SHP77 (cell line): ENCODE results near the gene DCXR.
A peak's percentile ranks its signal among the peaks of the same experiment; 100 is the strongest.

Experiments
- DNase-seq, 2 experiments: peaks; one replicate each; lab custom pipeline; 2025; lab: John Stamatoyannopoulos, UW

Gene DCXR

GRCh38 chr17:82072827-82073226 lies 35.3 kb upstream of the DCXR start:
- DNase-seq, result no peak

- DNase-seq, result no peak
Measured at GRCh38 chr17:82070611-82071010, 33.1 kb upstream of the DCXR start.

GRCh38 chr17:82065638-82066303 lies 28.3 kb upstream of the DCXR start, which contains the start of gene DUS1L:
Gene DUS1L, minus strand, starts transcription at chr17:82065804. Its CDS starts 745 bp downstream, at chr17:82065059.
- DNase-seq, result peak; percentile 17 to 44

- DNase-seq, result no peak
Measured at GRCh38 chr17:82065193-82065637, 27.7 kb upstream of the DCXR start.

GRCh38 chr17:82064433-82065192 lies 27.1 kb upstream of the DCXR start:
- peak in 1 of 2 experiments; percentile 33 for DNase-seq

- DNase-seq, result no peak
Measured at GRCh38 chr17:82063424-82064415, 26.2 kb upstream of the DCXR start.

GRCh38 chr17:82062984-82063368 lies 25.5 kb upstream of the DCXR start:
- no peak for DNase-seq

- DNase-seq, result no peak
Measured at GRCh38 chr17:82062076-82062983, 24.8 kb upstream of the DCXR start.

GRCh38 chr17:82061047-82061925 lies 23.8 kb upstream of the DCXR start:
- DNase-seq, result no peak

GRCh38 chr17:82060614-82061013 lies 23.1 kb upstream of the DCXR start:
- DNase-seq, result no peak

- no peak for DNase-seq
Measured at GRCh38 chr17:82060001-82060380, 22.5 kb upstream of the DCXR start.

GRCh38 chr17:82059272-82060000 lies 21.9 kb upstream of the DCXR start:
- DNase-seq, result no peak

- DNase-seq, result no peak
Measured at GRCh38 chr17:82058855-82059249, 21.4 kb upstream of the DCXR start.

GRCh38 chr17:82058230-82058854 lies 20.8 kb upstream of the DCXR start:
- no peak for DNase-seq

- no peak for DNase-seq
Measured at GRCh38 chr17:82056729-82057621, 19.5 kb upstream of the DCXR start.

GRCh38 chr17:82055965-82056728 lies 18.6 kb upstream of the DCXR start:
- no peak for DNase-seq
